Measurements from ENCODE around the gene IL18BP. TPM values are rescaled to one million over a fixed set of nuclear protein-coding genes. Genes with fewer than 3 reads are reported as not detected.

Gene IL18BP
- total and polyA plus RNA-seq, 9 of the 15 experiments (the other 6 are each of a cell fraction or from before 2014, with no cell fraction given) = 0.34 to 9.4 (median 3.2) TPM

DNA sequence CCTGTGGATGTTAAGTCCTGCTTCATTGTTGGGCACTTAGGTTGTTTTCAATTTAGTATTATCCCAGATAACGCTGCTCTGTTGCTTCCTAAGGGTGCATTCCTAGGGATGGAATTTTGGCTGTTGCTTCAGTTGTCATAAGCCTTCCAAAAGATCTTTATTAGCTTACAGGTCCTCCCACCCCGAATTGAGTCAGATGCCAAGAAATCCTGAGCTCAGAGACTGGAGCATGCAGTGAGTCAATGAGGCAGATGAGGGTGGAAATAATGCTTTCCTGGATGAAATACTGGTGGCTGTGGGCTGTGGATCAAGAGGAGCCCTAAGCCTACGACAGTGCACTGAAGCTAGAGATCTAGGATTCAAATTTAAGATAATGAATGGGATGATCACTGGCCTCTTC is 10.7 kb upstream of the IL18BP start (continued):
- TF ChIP-seq TBL1XR1 (IDR thresholded peaks at IDR 0.05; ENCODE audit: low read length in 2 of 2) (no peak), CHCHD3 (CRISPR knock-in tag; IDR thresholded peaks at IDR 0.05) (no peak), ZEB2 (IDR thresholded peaks at IDR 0.05) (no peak), ZBTB17 (CRISPR knock-in tag; IDR thresholded peaks at IDR 0.05) (no peak), CEBPG (CRISPR knock-in tag; IDR thresholded peaks at IDR 0.05) (no peak), CEBPG (tag; conservative IDR thresholded peaks at IDR 0.05 in 1 of 2, IDR thresholded peaks at IDR 0.05 in 1 of 2) (no peak)
- TF ChIP-seq, protein P1, sequence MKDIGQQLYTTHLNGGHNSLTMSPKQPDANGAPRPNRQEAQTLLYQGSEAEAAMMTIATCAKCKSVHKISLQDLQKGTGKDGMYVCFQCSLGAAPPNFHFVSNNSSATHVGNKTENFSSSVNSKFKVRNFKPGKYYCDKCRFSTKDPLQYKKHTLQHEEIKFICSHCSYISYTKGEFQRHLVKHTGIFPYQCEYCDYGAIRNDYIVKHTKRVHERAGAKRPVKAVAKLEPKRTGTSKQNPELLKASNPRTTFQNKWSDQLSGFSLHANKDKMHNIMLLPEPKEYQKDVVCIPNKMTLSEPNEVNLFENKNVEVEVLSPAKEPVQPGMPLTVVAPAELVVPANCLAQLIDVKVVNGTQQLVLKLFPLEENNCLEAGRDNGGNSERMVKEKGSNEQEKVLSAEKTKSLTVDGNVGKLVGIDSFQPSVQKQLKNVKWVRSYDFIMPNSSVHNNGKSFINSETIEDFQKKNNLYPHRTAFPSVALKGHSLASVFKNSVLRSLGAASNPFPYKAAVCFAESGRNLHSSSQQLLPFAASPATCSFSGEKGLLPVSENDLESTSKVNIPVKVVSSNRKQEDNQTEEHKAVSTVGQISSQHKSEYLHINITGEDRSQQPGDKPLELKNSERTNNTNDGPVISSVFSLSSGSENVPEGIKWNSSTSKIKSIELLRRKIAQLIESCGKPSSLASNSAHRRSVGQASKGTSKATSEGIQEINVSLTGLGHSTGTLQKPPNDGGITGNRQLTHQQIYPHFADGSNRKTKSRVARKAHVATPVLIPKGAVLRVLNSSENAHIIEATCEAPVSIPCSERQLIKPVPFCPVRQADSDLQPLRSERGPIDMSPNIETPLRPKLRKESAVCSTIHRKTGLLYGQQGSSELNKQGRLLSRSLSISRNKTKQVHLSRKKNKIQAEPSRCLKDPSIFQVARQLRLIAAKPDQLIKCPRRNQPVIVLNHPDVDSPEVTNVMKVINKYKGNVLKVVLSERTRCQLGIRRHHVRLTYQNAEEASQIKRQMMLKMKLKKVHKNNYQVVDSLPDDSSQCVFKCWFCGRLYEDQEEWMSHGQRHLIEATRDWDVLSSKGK (CRISPR knock-in tag; IDR thresholded peaks at IDR 0.05) = no peak
- TF ChIP-seq, protein P2, sequence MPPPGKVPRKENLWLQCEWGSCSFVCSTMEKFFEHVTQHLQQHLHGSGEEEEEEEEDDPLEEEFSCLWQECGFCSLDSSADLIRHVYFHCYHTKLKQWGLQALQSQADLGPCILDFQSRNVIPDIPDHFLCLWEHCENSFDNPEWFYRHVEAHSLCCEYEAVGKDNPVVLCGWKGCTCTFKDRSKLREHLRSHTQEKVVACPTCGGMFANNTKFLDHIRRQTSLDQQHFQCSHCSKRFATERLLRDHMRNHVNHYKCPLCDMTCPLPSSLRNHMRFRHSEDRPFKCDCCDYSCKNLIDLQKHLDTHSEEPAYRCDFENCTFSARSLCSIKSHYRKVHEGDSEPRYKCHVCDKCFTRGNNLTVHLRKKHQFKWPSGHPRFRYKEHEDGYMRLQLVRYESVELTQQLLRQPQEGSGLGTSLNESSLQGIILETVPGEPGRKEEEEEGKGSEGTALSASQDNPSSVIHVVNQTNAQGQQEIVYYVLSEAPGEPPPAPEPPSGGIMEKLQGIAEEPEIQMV (tag; conservative IDR thresholded peaks at IDR 0.05; ENCODE audit: low read depth) = no peak
